ENCODE results near the gene MYL10.

MYL10 gene

DNA sequence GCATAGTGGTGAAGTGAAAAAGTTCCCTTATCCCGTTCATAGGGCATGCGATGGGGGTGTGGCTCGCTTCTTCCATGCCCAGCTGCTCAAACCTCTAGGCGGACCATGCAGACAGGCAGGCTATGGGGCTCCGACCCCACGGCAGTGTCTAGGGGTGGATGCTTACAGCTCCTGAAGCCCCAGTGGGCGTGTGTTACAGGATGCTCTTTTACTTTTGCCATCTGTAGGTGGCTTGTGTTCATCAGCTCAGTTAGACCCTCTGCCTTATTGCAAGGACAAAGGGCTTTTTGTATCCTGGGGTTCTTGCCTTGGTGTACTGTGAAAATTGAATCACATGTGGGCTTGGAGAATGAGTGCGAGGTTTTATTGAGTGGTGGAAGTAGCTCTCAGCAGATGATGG is at the start of gene MYL10:
Gene MYL10, minus strand, starts transcription at position 126 of the 400 bp plus-strand sequence. CDS start 178 bp downstream, outside the sequence.
- DNase-seq = no peak

DNA sequence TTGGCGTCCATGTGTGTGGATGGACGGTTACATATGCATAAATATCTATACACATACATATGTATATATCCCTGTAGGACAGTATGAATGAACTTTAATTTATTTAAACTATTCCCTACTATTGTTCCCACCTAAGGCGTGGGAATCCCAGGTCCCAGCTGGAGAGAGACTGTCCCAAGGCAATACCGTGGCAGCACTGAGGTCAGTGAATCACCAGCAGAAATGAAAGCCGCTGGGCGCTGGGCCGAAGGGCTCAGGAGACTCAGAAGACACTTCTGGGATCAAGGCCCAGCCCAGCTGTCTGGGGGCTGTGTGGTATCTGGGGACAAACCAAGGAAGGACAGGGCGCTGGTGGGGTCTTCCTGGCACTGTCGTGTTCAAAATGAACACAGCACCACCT is 49.6 kb upstream of the MYL10 start:
- DNase-seq = no peak

DNA sequence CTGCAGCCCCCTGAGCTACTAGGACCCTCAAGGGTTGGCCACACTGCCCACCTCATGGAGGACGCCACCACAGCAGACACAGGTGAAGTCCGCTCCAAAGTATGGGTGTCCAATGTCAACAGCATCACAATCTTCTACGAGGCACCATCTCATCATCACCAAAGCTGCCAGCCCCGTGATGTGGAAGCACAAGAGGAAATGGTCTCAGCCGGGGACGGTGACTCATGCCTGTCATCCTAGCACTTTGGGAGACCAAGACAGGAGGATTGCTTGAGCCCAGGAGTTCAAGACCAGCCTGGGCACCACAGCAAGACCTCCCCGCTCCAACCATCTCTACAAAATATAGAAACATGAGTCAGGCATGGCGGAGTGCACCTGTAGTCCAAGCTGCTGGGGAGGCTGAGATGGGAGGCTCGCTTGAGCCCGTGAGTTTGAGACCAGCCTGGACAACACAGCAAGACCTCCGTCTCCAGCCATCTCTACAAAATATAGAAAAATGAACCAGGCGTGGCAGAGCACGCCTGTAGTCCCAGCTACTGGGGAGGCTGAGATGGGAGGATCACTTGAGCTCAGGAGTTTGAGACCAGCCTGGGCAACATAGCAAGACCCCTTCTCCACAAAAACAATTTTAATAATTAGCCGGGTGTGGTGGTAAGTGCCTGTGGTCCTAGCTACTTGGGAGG is 48.8 kb upstream of the MYL10 start:
- peak; percentile 42 for DNase-seq

DNA sequence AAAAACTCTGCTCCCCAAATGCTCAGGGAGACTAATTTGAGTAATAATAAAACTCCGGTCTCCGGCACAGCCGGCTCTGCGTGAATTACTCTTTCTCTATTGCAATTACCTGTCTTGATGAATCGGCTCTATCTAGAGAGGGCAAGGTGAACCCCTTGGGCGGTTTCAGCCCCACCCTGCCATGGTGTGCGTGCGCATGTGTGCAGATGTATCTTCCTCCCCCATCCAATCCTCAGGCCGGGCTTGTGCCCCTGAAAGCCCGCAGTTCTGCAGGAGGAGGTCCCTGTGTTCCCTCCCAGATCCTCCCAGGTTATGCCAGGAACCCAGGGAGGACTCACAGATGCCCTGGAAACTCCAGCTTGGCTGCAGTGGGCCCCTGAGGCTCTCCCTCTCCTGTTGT is 48.3 kb upstream of the MYL10 start:
- DNase-seq = no peak

DNA sequence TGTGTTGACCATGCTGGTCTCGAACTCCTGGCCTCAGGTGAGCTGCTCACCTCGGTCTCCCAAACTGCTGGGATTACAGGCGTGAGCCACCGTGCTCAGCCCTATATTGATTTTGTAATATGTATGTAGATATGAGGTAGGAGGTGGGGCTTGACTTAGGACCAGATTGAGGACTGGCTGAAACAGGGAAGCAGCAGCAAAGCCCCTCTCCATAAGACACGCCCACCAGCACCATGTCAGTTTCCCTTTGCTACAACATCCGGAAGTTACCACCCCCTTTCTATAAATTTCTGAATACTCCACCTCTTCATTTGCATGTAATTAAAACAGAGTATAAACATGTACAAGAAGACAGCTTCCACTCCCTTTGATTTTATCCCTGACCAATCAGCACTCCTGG is 47.9 kb upstream of the MYL10 start:
- no peak for DNase-seq

DNA sequence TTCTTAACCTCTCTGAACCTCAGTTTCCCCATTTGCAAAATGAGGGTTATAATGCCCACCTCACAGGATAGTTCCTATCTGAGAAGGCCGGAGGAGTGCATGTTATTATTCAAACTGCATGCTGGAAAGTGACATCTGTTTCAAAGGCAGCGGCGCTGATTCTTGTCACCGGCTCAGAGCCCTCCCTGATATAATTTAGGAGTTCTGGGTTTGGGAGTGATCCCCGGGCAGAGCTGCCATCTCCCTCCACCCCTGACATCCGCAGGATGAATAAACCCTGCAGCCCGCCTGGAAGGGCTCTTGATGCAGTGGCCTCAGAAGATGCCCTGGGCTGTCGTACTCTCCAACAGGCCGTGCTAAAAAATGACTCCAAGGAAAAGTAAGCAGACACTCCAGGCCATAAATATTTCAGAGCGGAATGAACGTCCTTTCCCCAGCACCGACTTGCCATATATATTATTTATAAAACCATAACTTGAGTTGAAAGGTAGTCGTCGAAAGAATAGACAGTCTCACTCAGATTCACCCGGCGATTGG is 47.0 kb upstream of the MYL10 start:
- no peak for DNase-seq

DNA sequence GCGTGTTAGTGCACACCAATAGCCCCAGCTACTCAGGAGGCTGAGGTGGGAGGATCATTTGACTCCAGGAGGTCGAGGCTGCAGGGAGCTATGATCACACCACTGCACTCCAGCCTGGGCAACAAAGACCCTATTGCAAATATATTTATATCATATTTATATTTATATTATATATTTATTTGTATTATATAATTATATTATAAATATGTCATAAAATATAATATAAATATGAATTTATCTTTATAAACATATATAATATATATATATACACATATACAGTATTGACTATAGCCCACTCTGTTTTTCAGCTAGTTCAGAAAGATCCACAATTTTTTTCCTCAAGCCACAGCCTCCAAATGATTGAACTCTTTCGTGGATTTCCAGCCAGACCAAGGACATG is 45.3 kb upstream of the MYL10 start:
- DNase-seq = no peak

DNA sequence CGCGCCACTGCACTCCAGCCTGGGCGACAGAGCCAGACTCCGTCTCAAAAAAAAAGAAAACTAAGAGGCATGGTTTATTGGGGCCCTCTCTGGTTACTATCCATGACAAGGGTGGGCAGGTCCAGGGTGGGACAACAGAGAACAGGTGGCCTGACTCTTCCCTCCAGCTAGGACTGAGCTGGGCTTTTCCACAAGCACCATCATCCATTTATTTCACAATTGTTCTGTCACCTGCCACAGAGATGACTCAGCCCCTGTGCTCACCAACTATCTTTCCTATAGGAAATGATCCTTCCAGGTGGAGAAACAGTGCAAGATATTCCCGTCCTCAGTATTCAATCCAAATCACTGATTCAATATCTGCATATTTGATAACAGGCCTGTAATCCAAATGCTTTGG is 44.9 kb upstream of the MYL10 start:
- DNase-seq = peak; percentile 40

DNA sequence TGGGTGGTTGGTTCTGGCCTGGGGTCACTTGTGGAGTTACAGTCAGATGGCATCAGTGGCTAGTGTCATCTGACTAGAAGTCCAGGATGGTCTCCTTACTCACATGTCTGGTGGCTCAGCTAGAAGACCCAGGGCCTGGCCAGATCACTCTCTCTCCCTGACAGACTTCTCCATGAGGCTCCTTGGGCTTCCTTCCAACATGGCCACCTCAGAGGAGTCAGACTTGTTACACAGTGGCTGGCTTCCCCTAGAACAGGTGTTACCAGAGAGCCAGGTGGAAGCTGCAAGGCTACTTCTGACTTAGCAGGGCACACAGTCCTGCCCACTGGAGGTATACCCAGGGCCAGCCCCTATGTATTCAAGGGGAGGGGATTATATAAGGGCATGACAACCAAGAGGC is 44.2 kb upstream of the MYL10 start:
- DNase-seq = no peak

DNA sequence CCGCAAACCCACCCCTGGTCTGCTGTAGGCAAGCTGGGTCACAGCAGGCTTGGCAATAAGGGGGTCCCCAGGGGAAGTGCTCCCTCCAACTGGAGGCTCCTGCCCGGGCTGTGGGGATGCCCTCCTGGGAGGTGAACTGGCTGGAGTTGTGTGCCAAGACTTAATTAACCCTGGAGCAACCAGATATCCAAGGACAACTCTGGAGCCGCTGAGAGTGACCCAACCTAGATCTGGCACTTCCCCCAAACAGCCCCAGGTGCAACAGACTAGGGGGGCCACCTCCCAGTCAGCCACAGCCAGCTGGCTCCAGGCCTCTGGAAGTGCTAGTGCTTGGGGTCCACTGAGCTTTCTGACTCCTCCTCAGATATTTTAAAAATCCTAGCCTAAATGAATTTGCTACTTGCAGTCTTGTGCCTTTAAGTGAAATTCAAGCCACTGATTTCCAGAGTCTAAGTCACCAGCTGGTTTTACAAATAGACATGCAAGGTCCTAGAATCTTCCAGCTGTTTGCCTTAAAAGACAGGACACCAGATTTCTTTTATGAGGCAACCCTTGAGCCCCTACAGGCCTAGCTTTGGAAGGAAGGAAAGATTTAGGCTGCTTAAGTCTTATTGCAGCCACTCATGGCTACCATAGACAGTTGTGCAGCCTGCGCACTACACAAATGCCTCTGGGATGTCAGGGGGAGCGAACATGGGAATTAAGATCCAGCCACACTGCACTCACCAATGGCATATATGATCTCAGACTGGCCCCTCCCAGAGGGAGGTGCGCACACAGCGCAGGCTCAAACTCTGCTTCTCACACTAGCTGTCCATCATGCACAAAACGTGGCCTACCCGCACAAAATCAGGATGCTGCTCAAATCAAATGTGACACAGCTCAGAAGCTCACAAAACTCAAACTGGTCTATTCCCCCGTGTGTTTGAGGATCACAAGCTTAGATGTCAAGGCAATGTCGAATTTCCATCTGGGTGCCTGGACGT is 42.6 kb upstream of the MYL10 start:
- no peak for DNase-seq

DNA sequence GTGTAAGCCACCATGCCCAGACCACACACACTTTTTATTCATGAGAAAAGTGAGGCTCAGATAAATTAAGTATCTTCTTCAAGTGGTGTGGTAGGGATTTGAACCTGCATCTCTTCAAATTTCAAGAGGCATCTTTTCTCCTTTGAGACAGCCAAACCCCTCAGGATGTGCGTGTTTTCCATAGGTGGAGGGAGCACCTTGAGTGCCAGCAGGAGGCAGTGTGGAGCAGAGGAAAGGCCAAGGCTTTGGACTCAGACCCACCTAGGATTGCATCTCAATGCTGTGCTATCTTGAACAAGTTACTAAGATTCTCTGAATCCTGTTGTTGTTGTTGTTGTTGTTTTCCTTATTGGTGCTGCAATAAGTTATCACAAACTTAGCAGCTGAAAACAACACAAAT is 40.2 kb upstream of the MYL10 start:
- no peak for DNase-seq

DNA sequence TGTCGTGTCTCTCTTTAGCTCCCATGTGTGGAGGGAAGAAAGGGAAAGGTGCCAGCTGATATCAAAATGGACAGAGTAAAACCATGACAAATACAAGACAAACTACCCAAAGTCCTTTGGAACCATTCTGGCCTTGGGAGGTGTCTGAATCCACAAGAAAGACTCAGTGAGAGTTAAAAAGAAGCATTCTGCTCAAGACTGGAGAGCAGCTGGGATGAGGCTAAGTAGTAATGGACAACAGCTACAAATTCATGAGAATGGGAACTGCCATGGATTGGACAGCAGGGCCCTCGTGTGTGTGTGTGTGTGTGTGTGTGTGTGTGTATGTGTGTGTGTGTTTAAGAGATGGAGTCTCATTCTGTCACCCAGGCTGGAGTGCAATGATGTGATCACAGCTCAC is 39.6 kb upstream of the MYL10 start:
- DNase-seq = no peak

DNA sequence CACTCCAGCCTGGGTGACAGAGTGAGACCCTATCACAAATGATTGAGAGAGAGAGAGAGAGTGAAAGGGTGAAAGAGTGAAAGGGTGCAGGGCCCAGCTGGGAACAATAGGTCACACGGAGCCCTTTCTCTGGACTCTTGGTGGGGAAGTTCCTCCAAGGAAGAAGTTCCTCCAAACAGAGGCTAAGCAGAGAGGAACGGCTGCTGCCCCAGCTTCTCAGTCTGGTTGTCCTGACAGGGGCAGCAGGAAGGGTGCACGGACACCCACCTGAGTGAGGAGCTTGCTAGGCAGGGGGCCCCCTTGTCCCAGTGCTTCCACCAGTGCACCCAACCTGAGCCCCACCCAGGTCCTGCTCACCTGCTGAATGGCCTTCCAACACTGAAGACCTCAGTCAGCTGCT is 38.8 kb upstream of the MYL10 start:
- DNase-seq = no peak

DNA sequence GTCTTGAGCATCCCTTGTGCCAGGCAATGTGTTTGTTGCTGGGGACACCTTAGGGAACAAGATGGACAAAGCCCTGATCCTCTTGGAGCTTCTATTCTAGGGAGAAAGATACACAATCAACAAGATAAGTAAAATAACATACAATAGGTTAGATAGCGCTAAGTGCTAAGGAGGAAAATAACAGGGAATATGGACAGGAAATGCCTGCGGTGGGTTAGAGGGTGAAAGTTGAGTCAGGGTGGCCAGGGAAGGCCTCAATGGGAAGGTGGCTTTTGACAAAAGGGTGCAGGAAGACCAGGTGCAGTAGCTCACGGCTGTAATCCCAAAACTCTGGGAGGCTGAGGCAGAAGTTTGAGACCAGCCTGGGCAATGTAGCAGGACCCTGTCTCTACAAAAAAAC is 38.3 kb upstream of the MYL10 start:
- DNase-seq = no peak

DNA sequence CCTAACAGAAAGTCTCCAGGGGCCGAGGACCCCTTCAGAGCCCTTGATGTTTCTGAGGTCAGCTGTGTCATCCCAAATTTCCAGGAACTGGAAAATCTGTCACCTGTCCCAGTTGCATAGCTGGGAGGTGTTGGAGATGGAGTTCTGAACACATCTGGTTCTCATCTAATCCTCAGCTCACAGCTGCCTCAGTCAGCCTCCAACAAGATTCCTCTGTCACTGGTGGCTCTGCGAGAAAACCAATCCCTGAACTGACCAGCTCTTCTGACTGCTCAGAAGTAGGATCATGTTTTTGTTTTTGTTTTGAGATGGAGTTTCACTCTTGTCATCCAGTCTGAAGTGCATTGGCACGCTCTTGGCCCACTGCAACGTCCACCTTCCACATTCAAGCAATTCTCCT is 37.6 kb upstream of the MYL10 start:
- DNase-seq = no peak

DNA sequence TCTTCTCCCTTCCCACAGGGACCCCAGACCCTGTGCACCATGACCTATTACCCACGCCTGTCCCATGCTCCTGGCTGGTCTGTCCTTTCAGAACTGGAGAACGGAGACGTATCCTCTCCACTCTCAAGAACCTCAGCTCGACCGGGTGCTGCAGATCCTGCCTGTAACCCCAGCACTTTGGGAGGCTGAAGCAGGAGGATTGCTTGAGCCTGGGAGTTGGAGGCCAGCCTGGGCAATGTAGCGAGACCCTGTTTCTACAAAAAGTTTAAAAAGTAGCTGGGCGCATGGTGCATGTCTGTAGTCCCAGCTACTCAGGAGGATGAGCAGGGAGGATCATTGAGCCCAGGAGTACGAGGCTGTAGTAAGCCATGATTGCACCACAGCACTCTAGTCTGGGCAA is 37.2 kb upstream of the MYL10 start:
- DNase-seq = no peak

DNA sequence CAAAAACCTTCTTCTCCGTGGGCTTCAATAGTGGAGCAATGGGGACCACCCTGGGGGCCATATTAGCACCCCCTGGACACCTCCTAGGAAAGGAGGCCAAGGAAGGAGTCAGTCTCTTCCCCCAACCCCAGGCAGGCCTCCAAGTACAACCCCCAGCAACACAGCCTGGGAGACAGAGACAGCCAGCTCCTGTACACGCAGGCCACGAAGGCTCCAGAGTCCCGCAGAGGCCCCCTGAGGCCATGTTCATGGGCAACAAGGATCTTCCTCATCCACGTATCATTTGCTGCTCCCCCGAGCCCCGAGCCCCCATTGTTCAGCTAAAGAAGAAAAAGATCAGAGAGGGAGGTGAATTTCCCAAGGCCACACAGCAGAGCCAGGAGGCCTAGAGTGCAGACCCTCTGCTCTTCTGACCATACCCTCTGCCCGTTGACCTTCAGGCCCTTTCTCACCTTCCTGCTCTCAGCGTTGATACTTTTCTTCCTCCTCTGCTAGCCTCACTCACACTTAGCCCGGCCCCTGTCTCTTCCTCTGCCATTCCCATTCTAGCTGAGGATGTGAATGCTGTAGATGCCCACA is 35.9 kb upstream of the MYL10 start:
- no peak for DNase-seq

DNA sequence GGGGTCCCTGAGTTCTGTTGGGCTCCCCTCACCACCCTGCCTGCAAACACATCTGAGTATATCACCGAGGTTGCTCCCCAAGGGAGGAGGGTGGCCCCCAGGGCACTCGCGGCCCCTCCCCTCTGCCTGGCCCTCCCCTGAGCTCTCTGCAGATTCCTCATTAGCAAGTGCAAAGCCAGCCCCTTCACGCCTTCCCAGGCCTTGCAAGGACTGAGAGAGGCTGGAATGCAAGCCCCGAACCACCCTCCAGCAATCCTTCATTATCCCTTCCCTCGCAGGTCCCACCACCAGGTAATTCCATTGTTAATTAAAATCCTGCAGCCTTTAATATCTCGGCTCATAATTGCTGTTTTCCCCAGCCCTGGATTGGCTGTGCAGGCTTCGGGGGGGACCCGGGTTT is 35.3 kb upstream of the MYL10 start:
- no peak for DNase-seq

DNA sequence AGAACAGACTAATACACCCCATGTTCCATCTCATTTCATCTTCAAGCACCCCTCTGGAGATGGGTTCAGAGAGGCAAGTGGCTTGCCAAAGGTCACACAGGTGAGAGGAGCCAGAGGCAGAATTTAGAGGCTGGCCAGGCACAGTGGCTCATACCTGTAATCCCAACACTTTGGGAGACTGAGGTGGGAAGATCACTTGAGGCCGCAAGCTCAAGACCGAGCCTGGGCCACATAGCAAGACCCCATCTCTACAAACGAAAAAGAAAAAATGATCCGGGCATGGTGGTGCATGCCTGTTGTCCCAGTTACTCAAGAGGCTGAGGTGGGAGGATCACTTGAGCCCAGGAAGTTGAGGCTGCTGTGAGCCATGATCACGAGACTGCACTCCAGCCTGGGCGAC is 34.7 kb upstream of the MYL10 start:
- DNase-seq = no peak

DNA sequence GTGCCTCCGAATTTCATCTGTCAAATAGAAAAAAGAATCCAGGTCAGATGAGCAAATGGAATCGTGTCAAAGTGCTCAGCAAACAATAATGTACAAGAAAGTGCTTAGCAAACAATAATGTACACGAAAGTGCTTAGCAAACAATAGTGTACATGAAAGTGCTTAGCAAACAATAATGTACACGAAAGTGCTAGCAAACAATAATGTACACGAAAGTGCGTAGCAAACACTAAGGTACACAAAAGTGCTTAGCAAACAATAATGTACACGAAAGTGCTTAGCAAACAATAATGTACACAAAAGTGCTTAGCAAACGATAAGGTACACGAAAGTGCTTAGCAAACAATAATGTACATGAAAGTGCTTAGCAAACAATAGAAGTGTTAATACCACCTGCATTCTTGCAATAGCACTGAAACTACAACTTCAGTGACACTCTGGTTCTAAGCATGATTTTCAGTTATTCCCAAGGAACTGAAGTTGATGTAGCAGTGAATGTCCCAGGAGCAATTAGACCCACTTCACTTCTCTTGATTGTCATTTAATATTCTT is 33.4 kb upstream of the MYL10 start:
- DNase-seq = peak; percentile 50

DNA sequence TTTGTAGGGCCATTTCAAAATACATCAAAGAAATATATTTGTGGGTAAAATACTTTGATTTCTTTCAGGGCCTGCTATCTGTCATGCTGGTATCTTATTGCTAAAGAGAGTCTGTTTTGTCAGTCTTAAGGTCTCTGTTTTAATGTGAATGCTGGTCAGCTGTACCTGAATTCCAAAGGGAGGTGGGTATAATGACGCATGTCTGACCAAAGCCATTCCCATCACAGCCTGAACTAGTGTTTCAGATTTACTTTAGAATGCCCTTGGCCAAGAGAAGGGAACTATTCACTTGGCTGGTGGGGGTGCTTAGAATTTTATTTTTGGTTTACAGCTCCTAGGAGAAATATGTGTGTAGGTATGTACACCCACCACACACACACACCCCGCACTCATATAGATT is 30.6 kb upstream of the MYL10 start:
- DNase-seq = no peak

DNA sequence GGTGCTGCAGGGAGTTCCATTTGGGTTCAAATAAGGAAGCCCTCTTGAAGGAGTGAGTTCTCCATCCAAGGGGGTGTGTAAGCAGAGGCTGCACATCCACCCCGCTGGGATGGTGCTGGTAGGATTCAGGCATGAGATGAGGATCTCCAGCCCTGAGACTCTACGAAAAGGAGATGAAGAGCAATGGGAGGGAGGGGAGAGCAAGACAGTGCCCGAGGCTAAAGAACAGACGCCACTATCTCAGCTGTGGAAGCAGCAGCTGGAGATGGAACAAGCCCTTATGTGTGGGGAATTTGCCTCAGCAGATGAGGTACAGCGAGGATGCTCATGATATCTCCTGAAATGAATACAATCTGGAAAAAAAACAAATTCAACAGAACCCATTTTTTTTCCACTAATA is 28.1 kb upstream of the MYL10 start:
- no peak for DNase-seq

DNA sequence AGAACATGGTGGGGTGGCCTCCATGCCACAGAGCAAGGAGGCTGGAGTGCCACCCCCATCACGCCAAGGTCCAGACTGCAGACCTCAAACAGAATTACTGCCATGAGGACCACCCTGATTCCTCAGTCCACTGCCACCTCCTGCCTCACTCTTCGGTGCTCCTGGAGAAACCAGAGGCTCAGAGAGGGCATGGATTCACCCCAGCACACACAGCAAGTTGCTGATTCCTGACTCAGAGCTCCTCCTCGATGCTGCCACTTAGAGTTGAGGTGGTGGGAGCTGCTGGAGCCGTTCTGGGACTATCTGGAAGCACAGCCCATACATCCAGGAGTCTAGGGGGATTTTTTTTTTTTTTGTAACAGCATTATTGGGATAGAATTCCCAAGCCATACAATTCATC is 22.0 kb upstream of the MYL10 start:
- DNase-seq = no peak
